SK-N-SH (cell line): ENCODE measurements around the gene ATE1.

Source experiments
- CTCF ChIP-seq: fragments of 200-600 bp; sonication (generic); IDR thresholded peaks from 2 replicates; pipeline ENCODE4 v1.6.1; 2017; ENCODE audit warnings: antibody characterized with exemption, mild to moderate bottlenecking, moderate library complexity
- GATA2 ChIP-seq: sonication (generic); formaldehyde crosslinking; IDR thresholded peaks from 2 replicates; pipeline ENCODE4 v1.5.0; 2020; ENCODE audit warnings: mild to moderate bottlenecking, missing genetic modification reagents
- MXI1 ChIP-seq: IDR thresholded peaks from 2 replicates; pipeline ENCODE4 v1.6.1; 2012; ENCODE audit warnings: mild to moderate bottlenecking, low read depth, low read length, improper control_type of control experiment
- NRF1 ChIP-seq: IDR thresholded peaks from 2 replicates; pipeline ENCODE4 v1.6.1; 2012; ENCODE audit warnings: low read depth, mild to moderate bottlenecking, low read length

GRCh38 chr10:121696854-121697253 is 231.0 kb downstream of the ATE1 start:
- no peak for TF ChIP-seq MXI1
- no peak for TF ChIP-seq NRF1
- TF ChIP-seq GATA2 (CRISPR knock-in tag): no peak
- TF ChIP-seq CTCF: peak; percentile 52
